Prostate gland (tissue), 2 donors: ENCODE data around the gene SCO2. TPM values are rescaled to one million over a fixed set of nuclear protein-coding genes. Genes with fewer than 3 reads are reported as not detected.

Experiments
- DNase-seq: peaks from one replicate; pipeline ENCODE4 v3.0.0-alpha.2; 2019; ENCODE audit warnings: low spot score
- H3K27ac ChIP-seq, 2 donors: fragments of 200-600 bp; sonication (generic); 2 replicates each; pipeline ENCODE4 v1.5.1; 2017 to 2019
- H3K27me3 ChIP-seq: fragments of 200-600 bp; sonication (generic); replicated peaks from 2 replicates; pipeline ENCODE4 v1.5.1; 2019; ENCODE audit not compliant: insufficient read depth
- H3K36me3 ChIP-seq, 2 donors: fragments of 200-600 bp; sonication (generic); 1 replicate in 1 of 2; 2 replicates in 1 of 2; pipeline versions ENCODE4 v1.5.1 to v1.8.1; 2017 to 2019
- H3K4me1 ChIP-seq: fragments of 200-600 bp; sonication (generic); replicated peaks from 2 replicates; pipeline ENCODE4 v1.5.1; 2019
- H3K4me3 ChIP-seq, 2 donors: fragments of 200-600 bp; sonication (generic); 2 replicates each; pipeline ENCODE4 v1.5.1; 2017 to 2019
- H3K9me3 ChIP-seq: fragments of 200-600 bp; sonication (generic); 2 replicates; pipeline ENCODE4 v1.5.1; 2017
- POLR2A ChIP-seq: fragments of 450-650 bp; IDR thresholded peaks from one replicate; pipeline ENCODE4 v1.6.1; 2016; ENCODE audit warnings: antibody characterized with exemption, mild to moderate bottlenecking
- POLR2AphosphoS5 ChIP-seq: sonication (generic); formaldehyde crosslinking; IDR thresholded peaks from one replicate; pipeline ENCODE4 v1.6.1; 2017; ENCODE audit warnings: antibody characterized with exemption
- WGBS: methylation state at CpG from one replicate; pipeline ENCODE4 v1.1.5; 2018; 5-methylcytosine and 5-hydroxymethylcytosine counted together
- intact Hi-C: fragments of 100-400 bp; cut with DNase I; formaldehyde crosslinking; loops from one replicate; pipeline ENCODE4 v1.14.2; 2022
- total RNA-seq, 2 donors: library from RNA; depleted of rRNA; stranded (reverse); fragments of >200 nt; gene quantifications; one replicate each; pipeline ENCODE4 v1.1.0, GENCODE V29; 2016
- TF ChIP-seq, protein P1 (sequence below), 4 experiments: fragments of 200-600 bp in 2 of 4; fragments of 450-650 bp in 2 of 4; sonication (generic) in 2 of 4; IDR thresholded peaks; 1 replicate in 3 of 4; 2 replicates in 1 of 4; pipeline ENCODE4 v1.5.1; 2016 to 2019; ENCODE audit warnings: antibody characterized with exemption in 4 of 4, mild to moderate bottlenecking in 2 of 4, moderate library complexity in 2 of 4

Gene SCO2
- total RNA-seq, 2 donors from 2014 or later: 1.5 to 8.3 TPM

DNA sequence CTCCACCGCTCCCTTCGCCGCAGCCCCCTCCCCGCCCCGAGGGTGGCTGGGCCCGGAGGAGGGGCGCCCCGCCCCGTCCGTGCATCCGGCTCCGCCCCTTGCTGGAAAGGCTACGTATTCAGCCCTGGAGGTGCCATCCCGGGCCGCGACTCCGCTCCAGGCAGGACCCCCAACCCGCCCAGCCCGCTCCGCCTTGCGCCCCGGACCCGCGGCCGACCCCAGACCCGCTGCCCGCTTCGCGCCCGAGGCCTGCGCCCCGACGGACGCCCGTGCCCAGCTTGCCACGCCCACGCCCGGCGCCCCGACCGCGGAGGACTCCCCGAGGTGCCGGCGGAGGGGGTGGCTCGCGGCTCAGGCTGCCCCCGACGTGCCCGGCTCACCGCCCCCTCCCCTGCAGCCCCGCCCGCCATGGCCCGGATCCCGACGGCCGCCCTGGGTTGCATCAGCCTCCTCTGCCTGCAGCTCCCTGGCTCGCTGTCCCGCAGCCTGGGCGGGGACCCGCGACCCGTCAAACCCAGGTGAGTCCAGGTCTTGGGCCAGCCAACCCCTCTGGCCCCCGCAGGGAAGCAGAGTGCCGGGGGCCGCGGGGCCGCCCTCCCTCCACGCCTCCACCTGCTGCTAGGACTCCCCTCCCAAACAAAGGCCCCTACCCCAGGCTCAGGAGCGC is 43.8 kb downstream of the SCO2 start, which contains the start of gene ADM2:
Gene ADM2 (plus strand): TSS at position 104 of the 667 bp plus-strand sequence. CDS start 305 bp downstream, at position 409.
- intact Hi-C loops: no loop called here

DNA sequence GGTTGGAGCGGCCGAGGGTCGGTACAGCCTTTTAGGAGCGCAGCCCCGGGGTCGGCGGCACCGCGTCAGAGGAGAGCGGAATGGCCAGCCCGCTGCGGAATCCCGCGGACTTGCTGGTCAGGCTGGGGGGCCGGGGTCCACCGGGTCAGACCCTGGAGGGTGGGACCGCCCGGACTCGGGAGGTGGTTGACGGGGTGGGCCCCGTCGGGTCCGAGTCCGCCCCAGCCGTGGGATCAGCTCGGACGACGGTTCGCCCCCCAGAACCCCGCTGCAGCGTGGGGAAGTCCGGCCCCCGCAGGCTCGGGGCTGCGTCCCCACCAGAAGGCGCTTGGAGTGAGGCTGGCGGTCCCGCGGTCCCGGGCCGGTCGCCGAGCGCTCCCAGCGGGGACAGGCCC is 44.4 kb downstream of the SCO2 start:
- Histone ChIP-seq H3K27ac (peak overlapping the region; percentile 30 to 67), H3K27me3 (no peaks in the 10 kb centered on the region), H3K4me1 (no peaks in the 10 kb centered on the region), H3K36me3 (no peaks in the 10 kb centered on the region), H3K4me3 (peak overlapping the region; percentile 42 to 66), H3K9me3 (no peaks in the 10 kb centered on the region)
- 8% methylated on average over 8 of the region's 45 CpGs for WGBS
- TF ChIP-seq POLR2AphosphoS5 (no peak), POLR2A (no peak)
- DNase-seq: no peak
- intact Hi-C loops: no loop called here

More for the DNA sequence above, 43.8 kb downstream of the SCO2 start, which contains the start of gene ADM2:
- WGBS: 3% methylated on average over 42 of the region's 70 CpGs
- TF ChIP-seq, protein P1, sequence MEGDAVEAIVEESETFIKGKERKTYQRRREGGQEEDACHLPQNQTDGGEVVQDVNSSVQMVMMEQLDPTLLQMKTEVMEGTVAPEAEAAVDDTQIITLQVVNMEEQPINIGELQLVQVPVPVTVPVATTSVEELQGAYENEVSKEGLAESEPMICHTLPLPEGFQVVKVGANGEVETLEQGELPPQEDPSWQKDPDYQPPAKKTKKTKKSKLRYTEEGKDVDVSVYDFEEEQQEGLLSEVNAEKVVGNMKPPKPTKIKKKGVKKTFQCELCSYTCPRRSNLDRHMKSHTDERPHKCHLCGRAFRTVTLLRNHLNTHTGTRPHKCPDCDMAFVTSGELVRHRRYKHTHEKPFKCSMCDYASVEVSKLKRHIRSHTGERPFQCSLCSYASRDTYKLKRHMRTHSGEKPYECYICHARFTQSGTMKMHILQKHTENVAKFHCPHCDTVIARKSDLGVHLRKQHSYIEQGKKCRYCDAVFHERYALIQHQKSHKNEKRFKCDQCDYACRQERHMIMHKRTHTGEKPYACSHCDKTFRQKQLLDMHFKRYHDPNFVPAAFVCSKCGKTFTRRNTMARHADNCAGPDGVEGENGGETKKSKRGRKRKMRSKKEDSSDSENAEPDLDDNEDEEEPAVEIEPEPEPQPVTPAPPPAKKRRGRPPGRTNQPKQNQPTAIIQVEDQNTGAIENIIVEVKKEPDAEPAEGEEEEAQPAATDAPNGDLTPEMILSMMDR (IDR thresholded peaks at IDR 0.05): no peak
- TF ChIP-seq POLR2AphosphoS5 (no peak), POLR2A (no peak)
- peak within 1 kb of the TSS; percentile 30 to 67 for H3K27ac ChIP-seq
- no peaks in the 10 kb centered on the region for H3K9me3 ChIP-seq
- H3K36me3 ChIP-seq: no peaks in the 10 kb centered on the region
- H3K4me3 ChIP-seq: peak within 1 kb of the TSS; percentile 42 to 66
- no peaks in the 10 kb centered on the region for H3K27me3 ChIP-seq
- no peaks in the 10 kb centered on the region for H3K4me1 ChIP-seq
- peak; percentile 40 for DNase-seq

DNA sequence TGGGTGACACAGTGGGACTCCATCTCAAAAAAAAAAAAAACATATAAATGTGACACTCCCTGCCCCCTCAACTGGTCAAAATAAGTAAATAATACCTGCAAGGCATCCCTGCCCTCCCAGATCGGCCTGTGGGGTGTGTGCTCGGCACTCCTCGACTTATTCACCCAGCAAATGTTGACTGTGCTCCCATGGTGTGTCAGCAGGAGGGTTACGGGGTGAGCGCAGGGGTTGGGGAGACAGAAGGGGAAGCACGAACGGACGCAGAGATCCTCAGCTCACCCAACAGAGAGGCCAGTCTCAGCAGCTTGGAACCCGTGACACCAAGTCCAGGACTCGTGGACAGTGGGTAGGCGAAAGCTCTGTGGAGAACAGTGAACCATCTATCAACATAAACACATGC is 45.7 kb downstream of the SCO2 start:
- no peak overlapping the region for H3K4me3 ChIP-seq
- no peak overlapping the region for H3K27ac ChIP-seq
- TF ChIP-seq, protein P1 (IDR thresholded peaks at IDR 0.05): no peak
- no peak for TF ChIP-seq POLR2A
- peaks cover 5% of the 10 kb centered on the region for H3K4me1 ChIP-seq
- whole genome bisulfite sequencing: 73% methylated on average over 11 of the region's 11 CpGs
- no peaks in the 10 kb centered on the region for H3K9me3 ChIP-seq
- intact Hi-C loops: no loop called here
- H3K27me3 ChIP-seq: no peaks in the 10 kb centered on the region
- no peaks in the 10 kb centered on the region for H3K36me3 ChIP-seq
- no peak for DNase-seq

- Histone ChIP-seq H3K27ac (no peak overlapping the region), H3K9me3 (no peaks in the 10 kb centered on the region), H3K27me3 (no peaks in the 10 kb centered on the region), H3K36me3 (no peaks in the 10 kb centered on the region), H3K4me1 (peaks cover 15% of the 10 kb centered on the region), H3K4me3 (no peak overlapping the region)
- WGBS: 89% methylated on average over 12 of the region's 12 CpGs
- TF ChIP-seq, protein P1 (IDR thresholded peaks at IDR 0.05): no peak
- no peak for TF ChIP-seq POLR2AphosphoS5
- no peak for TF ChIP-seq POLR2A
- intact Hi-C loops: no loop called here
- DNase-seq: no peak
These were observed 47.5 kb downstream of the SCO2 start for GRCh38 chr22:50477923-50478322.

- peaks cover 18% of the 10 kb centered on the region for H3K4me1 ChIP-seq
- no peaks in the 10 kb centered on the region for H3K9me3 ChIP-seq
- 29% methylated on average over 7 of the region's 7 CpGs for WGBS
- intact Hi-C loops: no loop called here
- H3K27me3 ChIP-seq: no peaks in the 10 kb centered on the region
- H3K36me3 ChIP-seq: no peaks in the 10 kb centered on the region
- H3K4me3 ChIP-seq: no peak overlapping the region
- no peak for DNase-seq
- TF ChIP-seq POLR2A (no peak), POLR2AphosphoS5 (no peak)
- TF ChIP-seq, protein P1 (IDR thresholded peaks at IDR 0.05): no peak
- H3K27ac ChIP-seq: no peak overlapping the region
These were observed 48.5 kb downstream of the SCO2 start for GRCh38 chr22:50476868-50477267.
